ENCODE results near the gene UNC5C.

DNA sequence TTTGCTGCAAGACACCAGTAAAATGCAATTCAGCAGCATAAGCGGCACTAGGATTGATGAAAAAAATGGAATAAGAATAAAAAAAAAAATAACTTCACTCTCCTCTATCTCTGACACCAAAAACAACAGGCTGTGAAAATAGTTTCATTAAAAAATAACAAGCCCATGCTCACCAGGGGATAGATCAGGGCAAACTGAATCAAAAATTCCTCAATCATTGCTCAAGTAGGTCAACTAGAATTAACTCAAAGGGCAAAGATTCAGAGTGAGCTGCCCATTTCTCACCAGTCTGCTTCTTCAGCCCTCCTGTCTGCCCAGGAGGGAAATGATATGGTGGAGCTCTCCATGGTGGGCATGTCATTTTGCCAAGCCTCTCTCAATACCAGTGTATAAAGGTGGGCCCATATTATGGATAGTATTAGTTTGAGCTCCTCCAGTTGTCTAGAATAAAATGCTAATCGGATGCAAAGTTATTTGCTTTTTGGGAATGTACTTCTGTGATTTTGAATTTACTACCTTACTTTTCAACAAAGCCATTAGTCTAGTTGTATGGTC lies 153.9 kb downstream of the UNC5C start:
- TF ChIP-seq CTCF (IDR thresholded peaks at IDR 0.05) (no peak), POLR2A (IDR thresholded peaks at IDR 0.05) (no peak)
